Heart right ventricle (tissue), 16 donors: ENCODE measurements around the gene FST. TPM values are rescaled to one million over a fixed set of nuclear protein-coding genes. Genes with fewer than 3 reads are reported as not detected.

Experiments
- ATAC-seq, 8 donors: fragments of 200-7000 bp; cut with Tn5 transposase; one replicate each; pipeline ENCODE4 v1.9.1; 2020; ENCODE audit warnings: mild to moderate bottlenecking in 8 of 8, moderate library complexity in 8 of 8, moderate number of reproducible peaks in 1 of 8
- DNase-seq, 2 donors: peaks; one replicate each; pipeline ENCODE4 v3.0.0-alpha.2; 2020
- H3K27ac ChIP-seq, 10 donors: fragments of 200-600 bp; sonication (generic) in 2 of 10; one replicate each; pipeline versions ENCODE4 v1.5.0 to v1.8.0; 2020 to 2022; ENCODE audit warnings: mild to moderate bottlenecking in 3 of 10
- H3K27me3 ChIP-seq, 7 donors: fragments of 200-600 bp; one replicate each; pipeline ENCODE4 v1.8.0; 2021 to 2022; ENCODE audit warnings: mild to moderate bottlenecking in 2 of 7
- H3K36me3 ChIP-seq, 9 donors: fragments of 200-600 bp; sonication (generic) in 1 of 9; one replicate each; pipeline versions ENCODE4 v1.5.0 to v1.8.0; 2020 to 2022; ENCODE audit warnings: mild to moderate bottlenecking in 2 of 9
- H3K4me1 ChIP-seq, 9 donors: fragments of 200-600 bp; sonication (generic) in 1 of 9; one replicate each; pipeline versions ENCODE4 v1.5.0 to v1.8.0; 2020 to 2022; ENCODE audit warnings: mild to moderate bottlenecking in 4 of 9
- H3K4me3 ChIP-seq, 10 donors: fragments of 200-600 bp; sonication (generic) in 2 of 10; one replicate each; pipeline versions ENCODE4 v1.5.0 to v1.8.0; 2020 to 2022; ENCODE audit warnings: mild to moderate bottlenecking in 7 of 10, moderate library complexity in 2 of 10
- H3K9me3 ChIP-seq, 11 donors: fragments of 200-600 bp in 10 of 11; sonication (generic) in 2 of 11; one replicate each; pipeline versions ENCODE4 v1.5.0 to v1.8.0; 2013 to 2022; ENCODE audit warnings: mild to moderate bottlenecking in 2 of 11, control low read depth in 1 of 11, moderate library complexity in 1 of 11
- CTCF ChIP-seq, 9 donors: fragments of 200-600 bp; sonication (generic) in 2 of 9; IDR thresholded peaks; one replicate each; pipeline versions ENCODE4 v1.5.0 to v1.8.0; 2021 to 2022; ENCODE audit warnings: antibody characterized with exemption in 9 of 9, mild to moderate bottlenecking in 5 of 9, moderate library complexity in 1 of 9
- WGBS, 2 donors: extraction: QIAGEN DNeasy Blood & Tissue Kit; methylation state at CpG; one replicate each; pipeline ENCODE4 v1.1.7; 2013; ENCODE audit warnings: inconsistent platforms in 1 of 2; 5-methylcytosine and 5-hydroxymethylcytosine counted together
- intact Hi-C, 10 donors: fragments of 100-400 bp; cut with DNase I; formaldehyde crosslinking; loops; one replicate each; pipeline versions ENCODE4 v1.11.1 to v1.14.2; 2022
- polyA plus RNA-seq, 2 donors: library from polyadenylated mRNA; stranded (reverse); fragments of 200-250 nt; gene quantifications; one replicate each; pipeline ENCODE4 v1.2.3, GENCODE V29; 2013
- total RNA-seq, 10 donors: library from RNA; stranded (reverse); fragmentation: NEBNext Ultra II Directional in 3 of 10; extraction: Animal tissue kit (Norgen Biotek cat#: 25700) in 3 of 10; gene quantifications; one replicate each; pipeline versions ENCODE4 v1.2.1 to v1.2.4, GENCODE V29; 2021 to 2023
- donor health status: Arrhythmogenic right ventricular cardiomyopathy.
- donor health status: ischemic (EF 13 %, LVEDD 7.1; RV severe dilation, severe dysfunction).
- donor health status: healthy with polysubstance abuse.
- donor health status: DM: no; HTN: yes; CAD: no.
- donor health status: DM: no; HTN: no; CAD: no.
- donor health status: ischemic (EF 25% LVEDD 6.9; RV normal size, moderate dysfunction).
- donor health status: ischemic (EF 25% LVEDD 5.7; RV mildly dilated, moderate dysfunction).
- donor health status: healthy.
- donor health status: DM: yes; HTN: yes; CAD: no.
- donor health status: Ischemic cardiomyopathy.
- donor health status: ischemic (EF 35%, LVEDD 5.7; RV mildly dilated, moderate dysfunction).
- donor health status: nonischemic (EF 11% LVEDD 7.7; RV severe dilation, severe dysfunction).
- donor health status: DM: yes; HTN: yes; CAD: no.
- donor health status: PGD.
- donor health status: ischemic (EF 29% LVEDD 5.4; RV normal size, mild dysfunction).
- donor health status: nonischemic (EF 23%, LVEDD 6.1; RV moderate dilation, normal function).

Gene FST
- total and polyA plus RNA-seq, 12 donors, result 0.57 to 9.2 (median 2.1) TPM

DNA sequence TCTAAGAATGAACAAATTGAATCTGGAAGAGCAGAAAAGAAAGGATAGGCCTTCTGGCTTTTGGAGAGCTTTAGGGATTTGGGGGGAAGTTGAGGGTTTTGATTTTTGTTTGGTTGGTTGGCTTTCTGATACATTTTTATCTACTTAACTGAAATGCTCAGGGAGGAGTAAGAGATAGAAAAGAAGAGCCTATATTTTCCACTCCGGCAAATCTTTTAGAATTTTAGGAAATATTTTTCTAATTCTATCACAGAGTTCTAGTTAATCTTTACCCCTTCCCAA is 25.8 kb upstream of the FST start:
- no peaks in the 10 kb centered on the region for H3K9me3 ChIP-seq
- ATAC-seq (no peak), DNase-seq (no peak)
- 65 to 84% methylated on average over 1 of the region's 1 CpG for WGBS, 2 donors
- H3K4me3 ChIP-seq, result no peak overlapping the region
- H3K4me1 ChIP-seq, result no peaks in the 10 kb centered on the region
- intact Hi-C loops, result no loop called here
- H3K36me3 ChIP-seq, result no peaks in the 10 kb centered on the region
- TF ChIP-seq CTCF (IDR thresholded peaks at IDR 0.05), result no peak
- peaks cover 0 to 3% (median 0%) of the 10 kb centered on the region in 7 donors for H3K27me3 ChIP-seq
- no peak overlapping the region for H3K27ac ChIP-seq

DNA sequence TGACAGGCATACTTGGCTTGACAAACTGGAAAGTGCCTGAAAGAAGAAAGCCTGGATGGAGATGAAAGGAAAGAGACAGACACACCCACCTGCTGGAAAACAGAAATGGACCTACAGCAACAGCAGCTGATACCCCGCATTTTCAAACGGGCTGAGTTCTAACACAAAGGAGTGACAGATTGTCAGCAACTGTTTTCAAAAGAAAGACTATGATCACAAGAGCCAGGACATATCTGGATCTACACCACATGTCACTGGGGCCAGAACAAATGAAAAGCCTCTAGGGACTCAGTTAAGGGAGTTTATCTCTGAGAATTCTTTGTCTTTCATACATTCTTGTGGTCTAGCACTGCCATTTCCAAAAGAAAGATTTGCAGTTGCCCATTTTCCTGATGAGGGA is 24.1 kb upstream of the FST start:
- intact Hi-C loops, result no loop called here
- H3K36me3 ChIP-seq, result no peaks in the 10 kb centered on the region
- H3K4me1 ChIP-seq, result no peaks in the 10 kb centered on the region
- H3K27me3 ChIP-seq, result peaks cover 0 to 7% (median 0%) of the 10 kb centered on the region in 7 donors
- ATAC-seq, result no peak
- no peak for DNase-seq
- H3K9me3 ChIP-seq, result no peaks in the 10 kb centered on the region
- 38 to 40% methylated on average over 2 of the region's 2 CpGs for WGBS, 2 donors
- no peak overlapping the region for H3K4me3 ChIP-seq
- H3K27ac ChIP-seq, result no peak overlapping the region
- TF ChIP-seq CTCF (IDR thresholded peaks at IDR 0.05), result no peak

DNA sequence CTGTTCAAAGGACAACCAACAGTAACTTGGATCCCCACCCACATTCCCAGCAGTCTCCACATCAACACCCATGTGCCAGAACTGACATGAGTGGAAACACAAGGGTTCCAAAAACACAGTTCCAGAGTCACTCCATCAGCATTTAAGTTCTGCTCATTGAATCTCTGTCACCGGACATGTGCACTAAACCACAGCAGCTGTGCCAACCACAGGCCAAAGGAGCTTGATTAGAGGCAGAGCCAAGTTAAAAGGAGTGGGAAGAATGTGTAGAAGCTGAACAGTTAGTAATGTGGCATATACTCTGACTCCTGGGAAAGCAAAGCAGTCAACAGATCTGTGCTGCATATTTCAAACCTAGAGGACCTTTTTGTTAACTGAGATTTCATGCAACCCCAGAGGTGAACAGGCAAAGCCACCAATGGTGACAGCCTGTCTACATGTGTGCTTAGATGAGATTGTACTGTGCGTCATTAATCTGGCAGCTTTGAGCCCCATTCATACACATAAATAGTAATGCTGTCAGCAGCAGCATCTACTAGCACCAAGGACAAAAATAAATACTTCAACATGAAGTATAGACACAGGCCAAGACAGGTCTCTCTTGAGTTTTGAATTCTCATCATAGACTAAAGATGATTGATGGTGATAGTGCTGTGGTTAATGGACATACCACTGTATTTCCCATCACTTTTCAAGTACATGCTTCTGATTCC is 16.4 kb upstream of the FST start:
- H3K36me3 ChIP-seq, result no peaks in the 10 kb centered on the region
- TF ChIP-seq CTCF (IDR thresholded peaks at IDR 0.05), result no peak
- peak; percentile 38 to 99 (median 88) for ATAC-seq
- no peak overlapping the region for H3K4me3 ChIP-seq
- intact Hi-C loops, result no loop called here
- peaks cover 0 to 5% (median 0%) of the 10 kb centered on the region in 9 donors for H3K4me1 ChIP-seq
- peak in 1 of 2 donors; percentile 19 for DNase-seq
- WGBS, 2 donors, result 28 to 62% methylated on average over 2 of the region's 2 CpGs
- no peaks in the 10 kb centered on the region for H3K9me3 ChIP-seq
- H3K27me3 ChIP-seq, result peaks cover 0 to 7% (median 0%) of the 10 kb centered on the region in 7 donors
- peak overlapping the region in 1 of 10 donors; percentile 31 for H3K27ac ChIP-seq

GRCh38 chr5:53464722-53465121 is 15.7 kb upstream of the FST start:
- no peak overlapping the region for H3K27ac ChIP-seq
- no peaks in the 10 kb centered on the region for H3K36me3 ChIP-seq
- no peaks in the 10 kb centered on the region for H3K9me3 ChIP-seq
- H3K4me3 ChIP-seq, result no peak overlapping the region
- intact Hi-C loops, result no loop called here
- ATAC-seq (no peak), DNase-seq (no peak)
- H3K27me3 ChIP-seq, result peaks cover 0 to 7% (median 0%) of the 10 kb centered on the region in 7 donors
- H3K4me1 ChIP-seq, result peaks cover 0 to 5% (median 0%) of the 10 kb centered on the region in 9 donors
- TF ChIP-seq CTCF (IDR thresholded peaks at IDR 0.05), result no peak
- 60 to 63% methylated on average over 3 of the region's 3 CpGs for WGBS, 2 donors
